Endothelial cell of umbilical vein (primary cell): ENCODE measurements around the gene TSPAN18. TPM values are rescaled to one million over a fixed set of nuclear protein-coding genes. Genes with fewer than 3 reads are reported as not detected.

Source experiments
- BruUV-seq: library from RNA; stranded (reverse); fragments of 400-500 nt; replicated peaks from 2 replicates; lab custom pipeline; 2021; lab: Mats Ljungman, UMichigan
- CTCF ChIA-PET: fragments of 300-600, 350-600 bp; sonication (Branson Sonifier 250); formaldehyde crosslinking; loops from one replicate; lab custom pipeline; 2021; ENCODE audit warnings: antibody characterized with exemption, inconsistent platforms; lab: Charles Lee
- POLR2A ChIA-PET: fragments of 300-600, 350-600 bp; sonication (Branson Sonifier 250); formaldehyde crosslinking; loops from one replicate; lab custom pipeline; 2021; ENCODE audit warnings: antibody characterized with exemption, inconsistent platforms; lab: Charles Lee
- DNase-seq: peaks from one replicate; pipeline ENCODE4 v3.0.0-alpha.2; 2011; ENCODE audit warnings: low read depth, low spot score
- FAIRE-seq: peaks from 2 replicates; lab custom pipeline; 2011; peaks lifted over from hg19 to GRCh38; lab: Jason Lieb, UNC
- H2AFZ ChIP-seq: 2 replicates; pipeline ENCODE4 v1.6.0; 2012; ENCODE audit warnings: low read depth, low read length, control low read depth, inconsistent platforms
- H3K27ac ChIP-seq: 2 replicates; pipeline ENCODE4 v1.5.1; 2011; ENCODE audit warnings: low read depth, mild to moderate bottlenecking, control low read depth, low read length, moderate library complexity; ENCODE audit not compliant: insufficient read depth
- H3K27me3 ChIP-seq, 2 experiments: 2 replicates each; pipeline versions ENCODE4 v1.6.0 to v1.6.1; 2011; ENCODE audit warnings: low read length in 2 of 2, mixed read lengths in 1 of 2; ENCODE audit not compliant: control insufficient read depth in 2 of 2, insufficient read depth in 2 of 2
- H3K36me3 ChIP-seq, 2 experiments: 2 replicates in 1 of 2; 3 replicates in 1 of 2; pipeline ENCODE4 v1.5.1; 2011; ENCODE audit warnings: low read length in 2 of 2, mild to moderate bottlenecking in 1 of 2, moderate library complexity in 1 of 2; ENCODE audit not compliant: control insufficient read depth in 2 of 2, insufficient read depth in 2 of 2; ENCODE audit errors: extremely low read depth in 1 of 2
- H3K4me1 ChIP-seq: 3 replicates; pipeline ENCODE4 v1.5.1; 2011; ENCODE audit warnings: mild to moderate bottlenecking, low read length; ENCODE audit not compliant: control insufficient read depth, insufficient read depth; ENCODE audit errors: extremely low read depth
- H3K4me2 ChIP-seq: 2 replicates; pipeline ENCODE4 v1.6.1; 2011; ENCODE audit warnings: low read length, control low read depth, mixed read lengths; ENCODE audit not compliant: insufficient read depth
- H3K4me3 ChIP-seq, 3 experiments: fragments of 200-600 bp in 1 of 3; sonication (generic), shearing (Covaris generic) in 1 of 3; replicated peaks in 1 of 3; 2 replicates each; pipeline ENCODE4 v1.5.1; 2011 to 2016; ENCODE audit warnings: control low read depth in 3 of 3, low read length in 3 of 3, mild to moderate bottlenecking in 2 of 3, inconsistent platforms in 1 of 3, low read depth in 1 of 3, moderate library complexity in 1 of 3; ENCODE audit not compliant: insufficient read depth in 1 of 3
- H3K79me2 ChIP-seq: 2 replicates; pipeline ENCODE4 v1.6.0; 2012; ENCODE audit warnings: low read length, inconsistent platforms; ENCODE audit not compliant: control insufficient read depth, insufficient read depth
- H3K9ac ChIP-seq: replicated peaks from 2 replicates; pipeline ENCODE3; 2011; ENCODE audit warnings: low read length, control low read depth; ENCODE audit not compliant: insufficient read depth; ENCODE audit errors: extremely low read depth
- H3K9me1 ChIP-seq: replicated peaks from 3 replicates; pipeline ENCODE4 v1.6.0; 2011; ENCODE audit warnings: mild to moderate bottlenecking, low read length; ENCODE audit not compliant: control insufficient read depth, insufficient read depth; ENCODE audit errors: extremely low read depth
- H3K9me3 ChIP-seq: replicated peaks from 2 replicates; pipeline ENCODE4 v1.5.1; 2012; ENCODE audit warnings: low read length, inconsistent platforms; ENCODE audit not compliant: control insufficient read depth, insufficient read depth
- H4K20me1 ChIP-seq: replicated peaks from 2 replicates; pipeline ENCODE3; 2011; ENCODE audit warnings: mild to moderate bottlenecking, low read length; ENCODE audit not compliant: control insufficient read depth, insufficient read depth; ENCODE audit errors: extremely low read depth
- CTCF ChIP-seq, 2 donors: IDR thresholded peaks; 1 replicate in 1 of 2; 2 replicates in 1 of 2; pipeline ENCODE4 v1.5.1; 2011; ENCODE audit warnings: low read length in 2 of 2, mild to moderate bottlenecking in 2 of 2, moderate library complexity in 2 of 2, control low read depth in 1 of 2, inconsistent platforms in 1 of 2, low read depth in 1 of 2; ENCODE audit not compliant: insufficient read depth in 1 of 2; ENCODE audit errors: extremely low read depth in 1 of 2
- EZH2 ChIP-seq: IDR thresholded peaks from 2 replicates; pipeline ENCODE4 v1.6.1; 2012; ENCODE audit warnings: borderline replicate concordance, low read depth, mild to moderate bottlenecking, moderate library complexity, low read length, inconsistent platforms; ENCODE audit not compliant: severe bottlenecking
- GATA2 ChIP-seq: IDR thresholded peaks from 2 replicates; pipeline ENCODE4 v1.7.0; 2011; ENCODE audit warnings: low read depth, mild to moderate bottlenecking, moderate library complexity, mixed read lengths, low read length; ENCODE audit not compliant: insufficient read length, insufficient read depth
- JUN ChIP-seq: IDR thresholded peaks from 2 replicates; pipeline ENCODE4 v1.6.1; 2011; ENCODE audit warnings: borderline replicate concordance, low read depth; ENCODE audit not compliant: insufficient read length, insufficient read depth
- MYC ChIP-seq: IDR thresholded peaks from one replicate; pipeline ENCODE4 v1.6.1; 2011; ENCODE audit warnings: mild to moderate bottlenecking, low read depth, low read length
- POLR2AphosphoS5 ChIP-seq: IDR thresholded peaks from 2 replicates; pipeline ENCODE4 v1.6.1; 2012; ENCODE audit warnings: low read depth, mild to moderate bottlenecking, control low read depth, low read length, moderate library complexity; ENCODE audit not compliant: insufficient read depth
- dilution Hi-C: fragments of 300-500 bp; cut with MboI; formaldehyde crosslinking; loops from one replicate; pipeline ENCODE4 v1.15.0; 2019; ENCODE audit warnings: low sequenced_read_pairs; ENCODE audit not compliant: extremely low pct_ligation_motif_present
- intact Hi-C: fragments of 100-400 bp; cut with micrococcal nuclease; formaldehyde crosslinking; loops from one replicate; pipeline ENCODE4 v1.10.0; 2022
- polyA plus RNA-seq, 4 experiments: library from polyadenylated mRNA; depleted of rRNA in 3 of 4; stranded (reverse) in 3 of 4; unstranded in 1 of 4; fragments of >200 nt; gene quantifications; 2 replicates each; pipeline versions ENCODE4 v1.2.1 to v1.2.3, GENCODE V29; 2011 to 2012; ENCODE audit warnings: missing spikeins in 1 of 4
- total RNA-seq: library from RNA; stranded (reverse); gene quantifications from 2 replicates; pipeline ENCODE4 v1.2.3, GENCODE V29; 2021

Gene TSPAN18
- total and polyA plus RNA-seq, 2 donors (not counting 3 experiments of a cell fraction or from before 2014, with no cell fraction given) = 32.2 to 118 TPM

- CTCF ChIA-PET = interaction anchor here (1.3 kb wide), 1 partner anchor 67 kb away, joined by 3 read pairs; no protein-coding TSS in a partner anchor
- FAIRE-seq (no peak), DNase-seq (no peak)
- H3K4me3 ChIP-seq = no peak overlapping the region
- intact Hi-C loops = no loop called here
- H3K27ac ChIP-seq = no peak overlapping the region
- POLR2A ChIA-PET = no interaction called here
- H3K79me2 ChIP-seq = no peaks in the 10 kb centered on the region
- dilution Hi-C loops = no loop called here
- H4K20me1 ChIP-seq = no peaks in the 10 kb centered on the region
- no peak overlapping the region for H3K9ac ChIP-seq
- no peaks in the 10 kb centered on the region for H3K4me1 ChIP-seq
- no peaks in the 10 kb centered on the region for H3K36me3 ChIP-seq
- no peak overlapping the region for H3K4me2 ChIP-seq
- BruUV-seq = no TSS peak
- no peak overlapping the region for H2AFZ ChIP-seq
- peaks cover 0 to 7% of the 10 kb centered on the region in 2 experiments for H3K27me3 ChIP-seq
- no peaks in the 10 kb centered on the region for H3K9me1 ChIP-seq
- TF ChIP-seq MYC = no peak
- no peaks in the 10 kb centered on the region for H3K9me3 ChIP-seq
Observed at GRCh38 chr11:44842220-44842619, 115.5 kb downstream of the TSPAN18 start.

DNA sequence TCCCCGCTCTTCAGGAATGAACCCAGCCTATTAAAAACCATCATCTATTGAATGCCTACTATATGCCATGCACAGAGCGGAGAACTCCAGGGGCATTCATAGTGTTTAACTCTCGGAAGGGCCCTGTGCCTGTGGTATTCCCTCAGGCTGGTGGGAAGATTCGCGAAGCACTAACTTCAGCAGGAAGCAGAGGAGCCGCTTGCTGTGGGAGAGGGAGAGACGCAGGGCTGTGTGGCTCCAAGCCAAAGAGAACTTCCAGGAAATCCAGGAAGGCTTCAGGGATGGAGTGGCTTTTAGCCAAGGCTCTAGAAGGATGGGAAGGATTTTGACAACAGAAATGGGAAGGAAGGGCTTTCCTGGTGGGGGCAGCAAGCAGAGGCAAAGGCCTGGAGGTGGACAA, 120.1 kb downstream of the TSPAN18 start:
- Histone ChIP-seq H3K79me2 (no peaks in the 10 kb centered on the region), H3K9me3 (no peaks in the 10 kb centered on the region), H4K20me1 (no peaks in the 10 kb centered on the region), H3K4me3 (no peak overlapping the region), H2AFZ (no peak overlapping the region), H3K27ac (no peak overlapping the region), H3K4me1 (no peaks in the 10 kb centered on the region), H3K9me1 (no peaks in the 10 kb centered on the region), H3K4me2 (no peak overlapping the region), H3K27me3 (peaks cover 0 to 2% of the 10 kb centered on the region in 2 experiments), H3K9ac (no peak overlapping the region), H3K36me3 (no peaks in the 10 kb centered on the region)
- dilution Hi-C loops = no loop called here
- ChIA-PET CTCF (no interaction called here), POLR2A (no interaction called here)
- TF ChIP-seq CTCF (IDR thresholded peaks at IDR 0.05; ENCODE audit: extremely low read depth in 1 of 2, insufficient read depth in 1 of 2, low read depth in 1 of 2, low read length in 2 of 2) (no peak), EZH2 (no peak), POLR2AphosphoS5 (no peak), JUN (no peak), MYC (no peak), GATA2 (no peak)
- intact Hi-C loops = loop anchor here (1.0 kb wide), 1 partner anchor 49 kb away; no protein-coding TSS in a partner anchor
- DNase-seq (no peak), FAIRE-seq (no peak)
- no TSS peak for BruUV-seq
